ENCODE results near the gene TMEM123. TPM values are rescaled to one million over a fixed set of nuclear protein-coding genes. Genes with fewer than 3 reads are reported as not detected.

The TMEM123 gene
- 100 to 1,000 TPM; 434 to 461 TPM for total RNA-seq

- Mint-ChIP-seq H3K4me3 (peak within 1 kb of the TSS; percentile 97), H3K36me3 (ENCODE audit: low read depth) (peaks cover 41% of the 10 kb centered on the region), H3K27ac (peak within 1 kb of the TSS; percentile 94), H3K27me3 (ENCODE audit: low read depth) (no peaks in the 10 kb centered on the region), H3K9me3 (ENCODE audit: insufficient read depth) (no peaks in the 10 kb centered on the region), H3K4me1 (ENCODE audit: low read depth) (peaks cover 77% of the 10 kb centered on the region)
- ATAC-seq (peak; percentile 76), DNase-seq (peak; percentile 96)
- ChIA-PET CTCF (interaction anchor here (0.7 to 2.6 kb wide), 23 partner anchors 10 to 165 kb away, joined by 3 to 20 read pairs (median 5); no protein-coding TSS in a partner anchor), POLR2A (interaction anchor here (0.6 to 1.9 kb wide), 12 partner anchors 13 to 96 kb away, joined by 3 to 8 read pairs (median 4); no protein-coding TSS in a partner anchor)
Measured at GRCh38 chr11:102452461-102453301, at the start of gene TMEM123. TSS of gene TMEM123 (minus strand) at chr11:102452765. CDS start at chr11:102452623, 142 bp downstream.

GRCh38 chr11:102500829-102501228, 48.3 kb upstream of the TMEM123 start:
- Mint-ChIP-seq H3K27ac (no peak overlapping the region), H3K9me3 (ENCODE audit: insufficient read depth) (no peaks in the 10 kb centered on the region), H3K4me3 (no peak overlapping the region), H3K27me3 (ENCODE audit: low read depth) (peaks cover 36% of the 10 kb centered on the region), H3K4me1 (ENCODE audit: low read depth) (no peaks in the 10 kb centered on the region), H3K36me3 (ENCODE audit: low read depth) (no peaks in the 10 kb centered on the region)
- CTCF ChIA-PET = interaction anchor here (1.6 to 3.0 kb wide), 4 partner anchors 112 to 165 kb away, joined by 5 to 34 read pairs (median 14); no protein-coding TSS in a partner anchor
- POLR2A ChIA-PET = no interaction called here
- ATAC-seq (no peak), DNase-seq (no peak)

GRCh38 chr11:102499931-102500330, 47.4 kb upstream of the TMEM123 start:
- no peak overlapping the region for H3K4me3 Mint-ChIP-seq
- POLR2A ChIA-PET = interaction anchor here (0.6 to 1.1 kb wide), 2 partner anchors 110 to 115 kb away, joined by 3 read pairs; no protein-coding TSS in a partner anchor

GRCh38 chr11:102499151-102499550, 46.6 kb upstream of the TMEM123 start:
- no peaks in the 10 kb centered on the region for H3K9me3 Mint-ChIP-seq (ENCODE audit: insufficient read depth)
- no peak for DNase-seq
- H3K4me3 Mint-ChIP-seq = no peak overlapping the region
- peaks cover 34% of the 10 kb centered on the region for H3K27me3 Mint-ChIP-seq (ENCODE audit: low read depth)
- no peaks in the 10 kb centered on the region for H3K36me3 Mint-ChIP-seq (ENCODE audit: low read depth)
- no peak overlapping the region for H3K27ac Mint-ChIP-seq
- CTCF ChIA-PET = interaction anchor here (0.7 to 3.0 kb wide), 12 partner anchors 11 to 204 kb away, joined by 3 to 34 read pairs (median 3); no protein-coding TSS in a partner anchor
- ATAC-seq = no peak
- peaks cover 11% of the 10 kb centered on the region for H3K4me1 Mint-ChIP-seq (ENCODE audit: low read depth)
- POLR2A ChIA-PET = interaction anchor here (0.6 to 1.1 kb wide), 2 partner anchors 109 to 115 kb away, joined by 3 read pairs; no protein-coding TSS in a partner anchor

More at GRCh38 chr11:102499931-102500330, 47.4 kb upstream of the TMEM123 start:
- Mint-ChIP-seq H3K4me1 (ENCODE audit: low read depth) (peaks cover 6% of the 10 kb centered on the region), H3K9me3 (ENCODE audit: insufficient read depth) (no peaks in the 10 kb centered on the region), H3K27ac (no peak overlapping the region), H3K36me3 (ENCODE audit: low read depth) (no peaks in the 10 kb centered on the region), H3K27me3 (ENCODE audit: low read depth) (peaks cover 34% of the 10 kb centered on the region)
- DNase-seq = no peak
- ATAC-seq = no peak
- CTCF ChIA-PET = interaction anchor here (0.8 to 3.0 kb wide), 10 partner anchors 108 to 205 kb away, joined by 3 to 34 read pairs (median 4); no protein-coding TSS in a partner anchor

- peaks cover 22% of the 10 kb centered on the region for H3K4me1 Mint-ChIP-seq (ENCODE audit: low read depth)
- ChIA-PET POLR2A (no interaction called here), CTCF (interaction anchor here (1.2 to 1.8 kb wide), 10 partner anchors 18 to 169 kb away, joined by 3 to 56 read pairs (median 9); no protein-coding TSS in a partner anchor)
- no peak overlapping the region for H3K27ac Mint-ChIP-seq
- H3K9me3 Mint-ChIP-seq (ENCODE audit: insufficient read depth) = no peaks in the 10 kb centered on the region
- H3K36me3 Mint-ChIP-seq (ENCODE audit: low read depth) = no peaks in the 10 kb centered on the region
- no peak overlapping the region for H3K4me3 Mint-ChIP-seq
- DNase-seq (no peak), ATAC-seq (no peak)
- H3K27me3 Mint-ChIP-seq (ENCODE audit: low read depth) = peaks cover 21% of the 10 kb centered on the region
Measured at GRCh38 chr11:102497061-102497460, 44.5 kb upstream of the TMEM123 start.

- Mint-ChIP-seq H3K9me3 (ENCODE audit: insufficient read depth) (no peaks in the 10 kb centered on the region), H3K36me3 (ENCODE audit: low read depth) (no peaks in the 10 kb centered on the region), H3K27ac (peak overlapping the region; percentile 9), H3K27me3 (ENCODE audit: low read depth) (peaks cover 14% of the 10 kb centered on the region), H3K4me3 (no peak overlapping the region), H3K4me1 (ENCODE audit: low read depth) (peaks cover 27% of the 10 kb centered on the region)
- DNase-seq (peak; percentile 68), ATAC-seq (peak; percentile 78)
- ChIA-PET POLR2A (interaction anchor here (0.8 to 1.2 kb wide), 5 partner anchors 32 to 208 kb away, joined by 3 to 6 read pairs (median 3); no protein-coding TSS in a partner anchor), CTCF (interaction anchor here (0.7 to 1.8 kb wide), 60 partner anchors 9 to 227 kb away, joined by 3 to 56 read pairs (median 4); partner anchors contain the start of gene TMEM123)
Measured at GRCh38 chr11:102495161-102496042, 42.8 kb upstream of the TMEM123 start.

- Mint-ChIP-seq H3K4me1 (ENCODE audit: low read depth) (peaks cover 29% of the 10 kb centered on the region), H3K4me3 (no peak overlapping the region), H3K27me3 (ENCODE audit: low read depth) (peaks cover 14% of the 10 kb centered on the region), H3K9me3 (ENCODE audit: insufficient read depth) (no peaks in the 10 kb centered on the region), H3K36me3 (ENCODE audit: low read depth) (no peaks in the 10 kb centered on the region), H3K27ac (no peak overlapping the region)
- no peak for ATAC-seq
- ChIA-PET CTCF (interaction anchor here (1.0 to 4.4 kb wide), 4 partner anchors 103 to 206 kb away, joined by 3 to 25 read pairs (median 7); no protein-coding TSS in a partner anchor), POLR2A (no interaction called here)
- no peak for DNase-seq
Measured at GRCh38 chr11:102494216-102494615, 41.7 kb upstream of the TMEM123 start.

GRCh38 chr11:102493524-102493923, 41.0 kb upstream of the TMEM123 start:
- ChIA-PET CTCF (interaction anchor here (1.0 to 4.4 kb wide), 5 partner anchors 103 to 205 kb away, joined by 3 to 25 read pairs (median 6); no protein-coding TSS in a partner anchor), POLR2A (interaction anchor here (1.1 kb wide), 1 partner anchor 9 kb away, joined by 5 read pairs; no protein-coding TSS in a partner anchor)
- Mint-ChIP-seq H3K4me1 (ENCODE audit: low read depth) (peaks cover 29% of the 10 kb centered on the region), H3K36me3 (ENCODE audit: low read depth) (no peaks in the 10 kb centered on the region), H3K9me3 (ENCODE audit: insufficient read depth) (no peaks in the 10 kb centered on the region), H3K27me3 (ENCODE audit: low read depth) (peaks cover 11% of the 10 kb centered on the region), H3K27ac (no peak overlapping the region), H3K4me3 (no peak overlapping the region)
- no peak for ATAC-seq
- DNase-seq = no peak

GRCh38 chr11:102491969-102492368, 39.4 kb upstream of the TMEM123 start:
- ChIA-PET CTCF (interaction anchor here (0.8 to 4.4 kb wide), 7 partner anchors 15 to 174 kb away, joined by 3 to 25 read pairs (median 5); no protein-coding TSS in a partner anchor), POLR2A (interaction anchor here (1.2 kb wide), 1 partner anchor 142 kb away, joined by 3 read pairs; no protein-coding TSS in a partner anchor)
- H3K9me3 Mint-ChIP-seq (ENCODE audit: insufficient read depth) = no peaks in the 10 kb centered on the region
- no peak for DNase-seq
- ATAC-seq = no peak
- H3K27me3 Mint-ChIP-seq (ENCODE audit: low read depth) = peaks cover 5% of the 10 kb centered on the region
- H3K36me3 Mint-ChIP-seq (ENCODE audit: low read depth) = no peaks in the 10 kb centered on the region
- H3K4me1 Mint-ChIP-seq (ENCODE audit: low read depth) = peaks cover 44% of the 10 kb centered on the region
- no peak overlapping the region for H3K4me3 Mint-ChIP-seq
- H3K27ac Mint-ChIP-seq = no peak overlapping the region

GRCh38 chr11:102489186-102490145, 36.9 kb upstream of the TMEM123 start:
- Mint-ChIP-seq H3K4me1 (ENCODE audit: low read depth) (peaks cover 37% of the 10 kb centered on the region), H3K4me3 (no peak overlapping the region), H3K27me3 (ENCODE audit: low read depth) (no peaks in the 10 kb centered on the region), H3K9me3 (ENCODE audit: insufficient read depth) (no peaks in the 10 kb centered on the region), H3K27ac (no peak overlapping the region), H3K36me3 (ENCODE audit: low read depth) (no peaks in the 10 kb centered on the region)
- DNase-seq = no peak
- POLR2A ChIA-PET = no interaction called here
- no peak for ATAC-seq
- CTCF ChIA-PET = interaction anchor here (1.1 to 4.4 kb wide), 4 partner anchors 98 to 148 kb away, joined by 5 to 25 read pairs (median 12); no protein-coding TSS in a partner anchor
